GM12878 (cell line): ENCODE measurements around the gene HIVEP3. TPM values are rescaled to one million over a fixed set of nuclear protein-coding genes. Genes with fewer than 3 reads are reported as not detected.
"Not testable (repeated sequence)": the region's sequence is repeated elsewhere in the genome, so short reads cannot be mapped to it uniquely, and the experiment has no call there.

Experiments used
- ATAC-seq: fragments of 200-7000 bp; cut with Tn5 transposase; 3 replicates; pipeline ENCODE4 v1.9.1; 2020; ENCODE audit warnings: mild to moderate bottlenecking, moderate library complexity
- BruUV-seq: library from RNA; stranded (reverse); fragments of 400-500 nt; replicated peaks from 2 replicates; lab custom pipeline; 2021; lab: Mats Ljungman, UMichigan
- CTCF ChIA-PET: fragments of 300-600 bp; sonication (Branson Sonifier 250); formaldehyde crosslinking; extraction: SDS; loops from one replicate; lab custom pipeline; 2021; ENCODE audit warnings: inconsistent platforms; lab: Yijun Ruan, JAX
- POLR2A ChIA-PET: fragments of 350-600 bp; formaldehyde crosslinking; extraction: SDS; loops from one replicate; lab custom pipeline; 2021; ENCODE audit warnings: inconsistent platforms; lab: Charles Lee
- RAD21 ChIA-PET: fragments of 300-600 bp; sonication (Branson Sonifier 250); formaldehyde crosslinking; loops from one replicate; lab custom pipeline; 2023; ENCODE audit warnings: antibody characterized with exemption; ENCODE audit not compliant: unreplicated experiment; lab: Charles Lee
- SMC1A ChIA-PET: fragments of 300-600 bp; sonication (Branson Sonifier 250); formaldehyde crosslinking; loops from one replicate; lab custom pipeline; 2023; ENCODE audit not compliant: unreplicated experiment, uncharacterized antibody; lab: Charles Lee
- DNase-seq: peaks from one replicate; pipeline ENCODE4 v3.0.0-alpha.2; 2011; ENCODE audit warnings: low read depth, low spot score
- FAIRE-seq: peaks from 3 replicates; lab custom pipeline; 2011; peaks lifted over from hg19 to GRCh38; lab: Jason Lieb, UNC
- H2AFZ ChIP-seq: 2 replicates; pipeline ENCODE4 v1.6.0; 2011; ENCODE audit warnings: low read depth, low read length, control low read depth; ENCODE audit not compliant: control insufficient read depth
- H3K27ac ChIP-seq: 2 replicates; pipeline ENCODE4 v1.5.1; 2011; ENCODE audit warnings: control low read depth; ENCODE audit not compliant: control insufficient read depth, insufficient read depth
- H3K27me3 ChIP-seq, 2 experiments: replicated peaks in 1 of 2; 2 replicates each; pipeline versions ENCODE4 v1.6.0 to v1.6.1; 2011; ENCODE audit warnings: low read length in 1 of 2; ENCODE audit not compliant: control insufficient read depth in 2 of 2, insufficient read depth in 2 of 2
- H3K36me3 ChIP-seq, 2 experiments: 2 replicates each; pipeline ENCODE4 v1.5.1; 2011; ENCODE audit warnings: low read length in 1 of 2; ENCODE audit not compliant: control insufficient read depth in 2 of 2, insufficient read depth in 2 of 2
- H3K4me1 ChIP-seq: 2 replicates; pipeline ENCODE4 v1.6.1; 2011; ENCODE audit warnings: mild to moderate bottlenecking, low read length, moderate library complexity, mixed read lengths; ENCODE audit not compliant: control insufficient read depth, insufficient read depth
- H3K4me2 ChIP-seq: 2 replicates; pipeline ENCODE4 v1.6.0; 2011; ENCODE audit warnings: control low read depth; ENCODE audit not compliant: control insufficient read depth, insufficient read depth
- H3K4me3 ChIP-seq: fragments of 200-600 bp; sonication (generic); 2 replicates; pipeline ENCODE4 v1.5.1; 2016
- H3K79me2 ChIP-seq: 2 replicates; pipeline ENCODE4 v1.6.0; 2011; ENCODE audit warnings: low read length; ENCODE audit not compliant: control insufficient read depth, insufficient read depth
- H3K9ac ChIP-seq: 2 replicates; pipeline ENCODE4 v1.8.0; 2011; ENCODE audit warnings: low read length, control low read depth, mixed read lengths; ENCODE audit not compliant: control insufficient read depth, insufficient read depth
- H3K9me3 ChIP-seq: replicated peaks from 3 replicates; pipeline ENCODE4 v1.5.1; 2011; ENCODE audit warnings: mild to moderate bottlenecking, low read length; ENCODE audit not compliant: control insufficient read depth, insufficient read depth
- H4K20me1 ChIP-seq: 2 replicates; pipeline ENCODE4 v1.6.0; 2011; ENCODE audit not compliant: control insufficient read depth, insufficient read depth
- MEF2B ChIP-seq: fragments of 450-650 bp; IDR thresholded peaks from 2 replicates; pipeline ENCODE4 v1.6.1; 2018; ENCODE audit warnings: mild to moderate bottlenecking, moderate library complexity; ENCODE audit not compliant: partially characterized antibody, poor library complexity, severe bottlenecking
- YY1 ChIP-seq: IDR thresholded peaks from 2 replicates; pipeline ENCODE4 v1.6.1; 2011; ENCODE audit warnings: low read depth, mild to moderate bottlenecking, low read length
- WGBS: methylation state at CpG from one replicate; pipeline ENCODE4 v1.1.6; 2016; ENCODE audit warnings: low lambda C conversion rate; ENCODE audit not compliant: insufficient replicate concordance, insufficient coverage; ENCODE audit errors: missing lambda C conversion rate; 5-methylcytosine and 5-hydroxymethylcytosine counted together
- in situ Hi-C: fragments of 300-500 bp; cut with MboI; formaldehyde crosslinking; loops from 9 replicates; pipeline ENCODE4 v1.14.3; 2018; ENCODE audit warnings: mixed read lengths
- intact Hi-C: fragments of 100-400 bp; cut with micrococcal nuclease; formaldehyde crosslinking; loops from one replicate; pipeline ENCODE4 v1.14.2; 2022; ENCODE audit not compliant: unreplicated experiment
- polyA plus RNA-seq, 11 experiments: library from polyadenylated mRNA; depleted of rRNA in 4 of 11; unstranded in 6 of 11; stranded (reverse) in 5 of 11; fragments of >200 nt; fragmentation: Nextera tagmentation in 4 of 11; fragmentation: Illumina TruSeq in 1 of 11; extraction: Ambion mirVana in 4 of 11; extraction: Trizol in 1 of 11; gene quantifications; 1 replicate in 1 of 11; 2 replicates in 10 of 11; pipeline versions ENCODE4 v1.2.1 to v1.2.3, GENCODE V29; 2011 to 2016; ENCODE audit warnings: inconsistent platforms in 2 of 11, missing spikeins in 2 of 11, low read depth in 1 of 11
- total RNA-seq, 4 experiments: library from RNA; depleted of rRNA in 3 of 4; stranded (reverse); fragments of >200 nt in 3 of 4; fragmentation: Illumina TruSeq in 1 of 4; extraction: Trizol in 1 of 4; gene quantifications; 2 replicates each; pipeline versions ENCODE4 v1.2.1 to v1.2.3, GENCODE V29; 2013 to 2021

The HIVEP3 gene
- total and polyA plus RNA-seq, 10 of the 15 experiments (the other 5 are each of a cell fraction or from before 2014, with no cell fraction given) = 1.8 to 13.6 (median 3.8) TPM

GRCh38 chr1:41558761-41559171, 360.0 kb downstream of the HIVEP3 start (continued):
- TF ChIP-seq MEF2B = no peak

DNA sequence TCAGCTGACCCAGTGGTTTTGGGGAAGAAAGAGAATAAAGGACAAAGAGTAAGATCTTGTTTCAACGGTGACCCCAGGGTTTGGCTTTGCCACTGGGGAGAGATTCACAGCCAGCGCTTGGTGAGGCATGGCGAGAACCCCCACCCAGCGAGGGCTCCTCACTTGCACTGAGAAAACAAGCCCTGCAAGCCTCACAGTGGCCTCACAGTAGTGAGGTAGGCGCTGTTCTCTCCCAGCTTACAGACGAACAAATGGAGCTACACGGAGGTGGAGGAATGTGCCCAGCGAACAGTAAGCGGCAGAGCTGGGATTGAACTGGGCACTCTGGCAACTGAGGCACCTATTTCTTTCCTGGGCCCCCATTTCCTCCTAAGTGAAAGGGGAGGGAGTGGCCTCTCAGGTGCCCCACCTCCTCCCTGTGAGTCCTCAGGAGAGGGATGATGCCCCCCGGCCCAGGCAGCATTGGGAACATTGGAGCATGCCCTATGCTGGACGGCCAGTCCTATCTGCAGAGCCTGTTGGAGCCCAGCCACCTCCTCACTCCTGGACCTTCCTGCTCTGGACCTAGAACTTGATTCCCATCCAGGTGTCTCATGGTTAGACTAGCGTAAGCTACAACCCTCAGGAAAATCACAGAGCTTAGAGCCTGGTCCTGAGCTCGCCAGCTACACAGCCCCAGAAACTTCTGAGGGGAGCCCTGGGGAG, 360.8 kb downstream of the HIVEP3 start:
- no peak overlapping the region for H3K4me2 ChIP-seq
- no peaks in the 10 kb centered on the region for H3K79me2 ChIP-seq
- no peak overlapping the region for H3K4me3 ChIP-seq
- no peak overlapping the region for H2AFZ ChIP-seq
- in situ Hi-C loops = no loop called here
- H3K9ac ChIP-seq = no peak overlapping the region
- H3K27me3 ChIP-seq = no peaks in the 10 kb centered on the region
- peaks cover 1% of the 10 kb centered on the region; the same call in 2 of the 3 replicates for H3K9me3 ChIP-seq
- H3K27ac ChIP-seq = no peak overlapping the region
- WGBS = 81% methylated on average over 13 of the region's 13 CpGs
- ChIA-PET POLR2A (no interaction called here), RAD21 (no interaction called here), CTCF (no interaction called here), SMC1A (no interaction called here)
- no peaks in the 10 kb centered on the region for H3K4me1 ChIP-seq
- no peaks in the 10 kb centered on the region for H4K20me1 ChIP-seq
- no peak for TF ChIP-seq YY1
- no TSS peak for BruUV-seq
- no peaks in the 10 kb centered on the region; a peak in 3 of 4 replicates for H3K36me3 ChIP-seq
- FAIRE-seq (no peak), ATAC-seq (no peak), DNase-seq (no peak)
- intact Hi-C loops = no loop called here

DNA sequence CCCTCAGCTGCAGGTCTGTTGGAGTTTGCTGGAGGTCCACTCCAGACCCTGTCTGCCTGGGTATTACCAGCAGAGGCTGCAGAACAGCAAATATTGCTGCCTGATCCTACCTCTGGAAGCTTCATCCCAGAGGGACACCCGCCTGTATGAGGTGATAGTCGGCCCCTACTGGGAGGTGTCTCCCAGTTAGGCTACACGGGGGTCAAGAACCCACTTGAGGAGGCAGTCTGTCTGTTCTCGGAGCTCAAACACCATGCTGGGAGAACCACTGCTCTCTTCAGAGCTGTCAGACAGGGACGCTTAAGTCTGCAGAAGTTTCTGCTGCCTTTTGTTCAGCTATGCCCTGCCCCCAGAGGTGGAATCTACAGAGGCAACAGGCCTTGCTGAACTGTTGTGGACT, 364.0 kb downstream of the HIVEP3 start:
- ATAC-seq, POLR2A ChIA-PET, FAIRE-seq, H3K79me2 ChIP-seq, H3K4me2 ChIP-seq, H3K9ac ChIP-seq, RAD21 ChIA-PET, H3K9me3 ChIP-seq, H3K27ac ChIP-seq, in situ Hi-C loops, BruUV-seq, H3K36me3 ChIP-seq, H3K4me3 ChIP-seq, H3K4me1 ChIP-seq, DNase-seq, H3K27me3 ChIP-seq, H2AFZ ChIP-seq, intact Hi-C loops, H4K20me1 ChIP-seq: not testable (repeated sequence)
- SMC1A ChIA-PET = interaction anchor here (0.6 kb wide), 1 partner anchor 13 kb away, joined by 3 read pairs; no protein-coding TSS in a partner anchor
- CTCF ChIA-PET = interaction anchor here (0.9 to 1.3 kb wide), 2 partner anchors 19 to 619 kb away, joined by 3 to 4 read pairs; no protein-coding TSS in a partner anchor
- 54% methylated on average over 5 of the region's 5 CpGs for WGBS
